ENCODE data around the gene ZNF619. TPM values are rescaled to one million over a fixed set of nuclear protein-coding genes. Genes with fewer than 3 reads are reported as not detected.
A peak's percentile ranks its signal among the peaks of the same experiment; 100 is the strongest.
"Not testable (repeated sequence)": the region's sequence is repeated elsewhere in the genome, so short reads cannot be mapped to it uniquely, and the experiment has no call there.

The ZNF619 gene
- total RNA-seq, 1 donor from 2014 or later: 7.3 TPM

- Mint-ChIP-seq H3K27me3 (no peaks in the 10 kb centered on the region), H3K4me1 (ENCODE audit: unreplicated experiment) (peaks cover 36% of the 10 kb centered on the region), H3K27ac (peak overlapping the region; percentile 93), H3K9me3 (no peaks in the 10 kb centered on the region), H3K4me3 (peak overlapping the region; percentile 94), H3K36me3 (peaks cover 14% of the 10 kb centered on the region)
- TF ChIP-seq, protein P1, sequence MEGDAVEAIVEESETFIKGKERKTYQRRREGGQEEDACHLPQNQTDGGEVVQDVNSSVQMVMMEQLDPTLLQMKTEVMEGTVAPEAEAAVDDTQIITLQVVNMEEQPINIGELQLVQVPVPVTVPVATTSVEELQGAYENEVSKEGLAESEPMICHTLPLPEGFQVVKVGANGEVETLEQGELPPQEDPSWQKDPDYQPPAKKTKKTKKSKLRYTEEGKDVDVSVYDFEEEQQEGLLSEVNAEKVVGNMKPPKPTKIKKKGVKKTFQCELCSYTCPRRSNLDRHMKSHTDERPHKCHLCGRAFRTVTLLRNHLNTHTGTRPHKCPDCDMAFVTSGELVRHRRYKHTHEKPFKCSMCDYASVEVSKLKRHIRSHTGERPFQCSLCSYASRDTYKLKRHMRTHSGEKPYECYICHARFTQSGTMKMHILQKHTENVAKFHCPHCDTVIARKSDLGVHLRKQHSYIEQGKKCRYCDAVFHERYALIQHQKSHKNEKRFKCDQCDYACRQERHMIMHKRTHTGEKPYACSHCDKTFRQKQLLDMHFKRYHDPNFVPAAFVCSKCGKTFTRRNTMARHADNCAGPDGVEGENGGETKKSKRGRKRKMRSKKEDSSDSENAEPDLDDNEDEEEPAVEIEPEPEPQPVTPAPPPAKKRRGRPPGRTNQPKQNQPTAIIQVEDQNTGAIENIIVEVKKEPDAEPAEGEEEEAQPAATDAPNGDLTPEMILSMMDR (conservative IDR thresholded peaks at IDR 0.05): no peak
- no peak for DNase-seq (ENCODE audit: extremely low spot score, unreplicated experiment)
Measured at GRCh38 chr3:40453933-40454332, 23.0 kb upstream of the ZNF619 start.

DNA sequence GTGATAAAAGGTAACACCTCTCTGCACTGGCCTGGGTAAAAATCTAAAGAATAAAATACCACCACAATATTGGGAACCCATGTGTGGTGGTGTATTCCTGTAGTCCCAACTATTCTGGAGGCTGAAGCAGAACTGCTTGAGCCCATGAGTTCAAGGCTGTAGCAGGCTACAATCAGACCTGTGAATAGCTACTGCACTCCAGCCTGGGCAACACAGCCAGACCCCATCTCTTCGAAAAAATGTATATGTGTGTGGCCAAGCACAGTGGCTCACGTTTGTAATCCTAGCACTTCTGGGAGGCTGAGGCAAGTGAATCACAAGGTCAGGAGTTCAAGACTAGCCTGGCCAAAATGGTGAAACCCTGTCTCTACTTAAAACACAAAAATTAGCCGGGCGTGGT, 21.6 kb upstream of the ZNF619 start:
- Mint-ChIP-seq H3K4me1 (ENCODE audit: unreplicated experiment) (peaks cover 40% of the 10 kb centered on the region), H3K4me3 (peak overlapping the region; percentile 99), H3K9me3 (no peaks in the 10 kb centered on the region), H3K36me3 (peaks cover 18% of the 10 kb centered on the region), H3K27ac (peak overlapping the region; percentile 78), H3K27me3 (no peaks in the 10 kb centered on the region)
- no peak for DNase-seq (ENCODE audit: extremely low spot score, unreplicated experiment)
- TF ChIP-seq, protein P1 (conservative IDR thresholded peaks at IDR 0.05): no peak

- Mint-ChIP-seq H3K4me3 (peak overlapping the region; percentile 99), H3K9me3 (no peaks in the 10 kb centered on the region), H3K27me3 (no peaks in the 10 kb centered on the region), H3K4me1 (ENCODE audit: unreplicated experiment) (peaks cover 39% of the 10 kb centered on the region), H3K36me3 (peaks cover 22% of the 10 kb centered on the region), H3K27ac (peak overlapping the region; percentile 97)
- TF ChIP-seq, protein P1 (conservative IDR thresholded peaks at IDR 0.05): no peak
- DNase-seq (ENCODE audit: extremely low spot score, unreplicated experiment): no peak
Measured at GRCh38 chr3:40456279-40456939, 20.5 kb upstream of the ZNF619 start.

- TF ChIP-seq, protein P1 (conservative IDR thresholded peaks at IDR 0.05): no peak
- Mint-ChIP-seq H3K36me3 (peaks cover 30% of the 10 kb centered on the region), H3K4me3 (peak within 1 kb of the TSS; percentile 99), H3K9me3 (no peaks in the 10 kb centered on the region), H3K4me1 (ENCODE audit: unreplicated experiment) (peaks cover 33% of the 10 kb centered on the region), H3K27me3 (no peaks in the 10 kb centered on the region), H3K27ac (peak within 1 kb of the TSS; percentile 97)
- peak; percentile 92 for DNase-seq (ENCODE audit: extremely low spot score, unreplicated experiment)
Measured at GRCh38 chr3:40456940-40457823, 19.7 kb upstream of the ZNF619 start, which contains the start of gene RPL14. TSS of gene RPL14 (plus strand) at chr3:40457339. CDS start at chr3:40457472, 133 bp downstream.

DNA sequence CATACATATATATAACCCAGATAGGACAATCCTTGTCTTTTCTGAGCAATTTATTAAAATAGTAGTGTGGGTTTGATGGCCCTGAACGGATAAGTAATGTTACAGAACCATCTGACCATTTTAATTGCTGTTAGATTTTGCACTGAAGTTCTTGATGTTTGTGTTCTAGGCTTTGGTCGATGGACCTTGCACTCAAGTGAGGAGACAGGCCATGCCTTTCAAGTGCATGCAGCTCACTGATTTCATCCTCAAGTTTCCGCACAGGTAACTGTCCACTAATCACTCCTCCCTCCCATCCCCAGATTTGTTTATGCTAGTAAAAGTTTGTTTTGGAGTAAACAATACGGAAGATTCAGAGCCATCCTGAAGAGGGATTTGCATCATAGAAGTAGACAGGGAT, 18.4 kb upstream of the ZNF619 start:
- H3K27ac Mint-ChIP-seq: peak overlapping the region; percentile 81
- no peaks in the 10 kb centered on the region for H3K27me3 Mint-ChIP-seq
- peaks cover 22% of the 10 kb centered on the region for H3K4me1 Mint-ChIP-seq (ENCODE audit: unreplicated experiment)
- TF ChIP-seq, protein P1 (conservative IDR thresholded peaks at IDR 0.05): no peak
- no peaks in the 10 kb centered on the region for H3K9me3 Mint-ChIP-seq
- DNase-seq (ENCODE audit: extremely low spot score, unreplicated experiment): no peak
- peak overlapping the region; percentile 99 for H3K4me3 Mint-ChIP-seq
- H3K36me3 Mint-ChIP-seq: peaks cover 30% of the 10 kb centered on the region

GRCh38 chr3:40460481-40460880, 16.4 kb upstream of the ZNF619 start:
- not testable (repeated sequence) for DNase-seq (ENCODE audit: extremely low spot score, unreplicated experiment); H3K9me3 Mint-ChIP-seq; H3K4me3 Mint-ChIP-seq; H3K27ac Mint-ChIP-seq; H3K27me3 Mint-ChIP-seq
- peaks cover 39% of the 10 kb centered on the region for H3K36me3 Mint-ChIP-seq
- peaks cover 19% of the 10 kb centered on the region for H3K4me1 Mint-ChIP-seq (ENCODE audit: unreplicated experiment)
